H9 (cell line): ENCODE results near the gene RFX1. TPM values are rescaled to one million over a fixed set of nuclear protein-coding genes. Genes with fewer than 3 reads are reported as not detected.

Source experiments
- DNase-seq: peaks from one replicate; pipeline ENCODE4 v3.0.0-alpha.2; 2017
- H2AFZ ChIP-seq: one replicate; pipeline ENCODE4 v1.6.1; 2013; ENCODE audit warnings: mild to moderate bottlenecking, low read length, control low read depth, moderate library complexity
- H2AK5ac ChIP-seq: 2 replicates; pipeline ENCODE4 v1.6.1; 2013; ENCODE audit warnings: low read length, control low read depth, mixed read lengths; ENCODE audit not compliant: insufficient read length
- H2BK120ac ChIP-seq: one replicate; pipeline ENCODE4 v1.6.1; 2013; ENCODE audit warnings: low read depth, mild to moderate bottlenecking, low read length, control low read depth, inconsistent platforms; ENCODE audit not compliant: poor library complexity, severe bottlenecking
- H2BK12ac ChIP-seq: 2 replicates; pipeline ENCODE4 v1.6.1; 2013; ENCODE audit warnings: low read length, control low read depth, mixed read lengths, low read depth; ENCODE audit not compliant: insufficient read length
- H2BK15ac ChIP-seq: 2 replicates; pipeline ENCODE4 v1.6.1; 2013; ENCODE audit warnings: low read depth, low read length, control low read depth
- H2BK20ac ChIP-seq: one replicate; pipeline ENCODE4 v1.6.1; 2013; ENCODE audit warnings: low read depth, mild to moderate bottlenecking, low read length, control low read depth, inconsistent platforms; ENCODE audit not compliant: poor library complexity, severe bottlenecking
- H2BK5ac ChIP-seq: 2 replicates; pipeline ENCODE4 v1.6.1; 2013; ENCODE audit warnings: low read length, control low read depth, mixed read lengths; ENCODE audit not compliant: insufficient read length
- H3K14ac ChIP-seq: 2 replicates; pipeline ENCODE4 v1.6.1; 2013; ENCODE audit warnings: low read length, control low read depth; ENCODE audit not compliant: insufficient read depth
- H3K18ac ChIP-seq: 2 replicates; pipeline ENCODE4 v1.6.1; 2013; ENCODE audit warnings: low read depth, mild to moderate bottlenecking, mixed read lengths, low read length, control low read depth; ENCODE audit not compliant: insufficient read length
- H3K23ac ChIP-seq: 2 replicates; pipeline ENCODE4 v1.6.1; 2013; ENCODE audit warnings: low read length, control low read depth, mixed read lengths, low read depth; ENCODE audit not compliant: insufficient read length
- H3K23me2 ChIP-seq: 2 replicates; pipeline ENCODE4 v1.6.1; 2013; ENCODE audit warnings: low read depth, mild to moderate bottlenecking, mixed read lengths, low read length, control low read depth; ENCODE audit not compliant: insufficient read length, poor library complexity, severe bottlenecking
- H3K27ac ChIP-seq: 2 replicates; pipeline ENCODE4 v1.5.1; 2013; ENCODE audit warnings: low read length, control low read depth, mixed read lengths, low read depth; ENCODE audit not compliant: insufficient read length
- H3K27me3 ChIP-seq: 2 replicates; pipeline ENCODE4 v1.6.1; 2013; ENCODE audit warnings: low read length, control low read depth, inconsistent platforms; ENCODE audit not compliant: insufficient read depth
- H3K4ac ChIP-seq: 2 replicates; pipeline ENCODE4 v1.6.1; 2013; ENCODE audit warnings: low read depth, mild to moderate bottlenecking, control low read depth, inconsistent platforms, low read length, moderate library complexity
- H3K4me1 ChIP-seq: 2 replicates; pipeline ENCODE4 v1.6.1; 2013; ENCODE audit warnings: low read length, control low read depth, inconsistent platforms; ENCODE audit not compliant: insufficient read depth
- H3K4me2 ChIP-seq: 2 replicates; pipeline ENCODE4 v1.6.1; 2013; ENCODE audit warnings: low read length, control low read depth, mixed read lengths; ENCODE audit not compliant: insufficient read length, insufficient read depth
- H3K56ac ChIP-seq: 2 replicates; pipeline ENCODE4 v1.6.1; 2013; ENCODE audit warnings: low read depth, mild to moderate bottlenecking, mixed read lengths, low read length, control low read depth; ENCODE audit not compliant: insufficient read length
- H3K79me1 ChIP-seq: 2 replicates; pipeline ENCODE4 v1.6.1; 2013; ENCODE audit warnings: low read depth, mild to moderate bottlenecking, moderate library complexity, low read length, control low read depth, inconsistent platforms; ENCODE audit not compliant: insufficient read depth, poor library complexity, severe bottlenecking
- H3K79me2 ChIP-seq: 2 replicates; pipeline ENCODE4 v1.6.1; 2013; ENCODE audit warnings: low read length, control low read depth, inconsistent platforms; ENCODE audit not compliant: insufficient read depth
- H3K9ac ChIP-seq: 2 replicates; pipeline ENCODE4 v1.6.1; 2013; ENCODE audit warnings: low read length, control low read depth, mixed read lengths; ENCODE audit not compliant: insufficient read length; ENCODE audit errors: extremely low read depth
- H3K9me3 ChIP-seq: one replicate; pipeline ENCODE4 v1.6.1; 2013; ENCODE audit warnings: low read depth, low read length, inconsistent platforms; ENCODE audit not compliant: control insufficient read depth
- H3T11ph ChIP-seq: one replicate; pipeline ENCODE4 v1.6.1; 2013; ENCODE audit warnings: mild to moderate bottlenecking, low read length, control low read depth, inconsistent platforms
- H4K20me1 ChIP-seq: one replicate; pipeline ENCODE4 v1.6.1; 2013; ENCODE audit not compliant: control insufficient read depth, insufficient read length, insufficient read depth
- H4K5ac ChIP-seq: 2 replicates; pipeline ENCODE4 v1.6.1; 2013; ENCODE audit warnings: low read depth, mild to moderate bottlenecking, mixed read lengths, low read length, control low read depth; ENCODE audit not compliant: insufficient read length
- H4K8ac ChIP-seq: replicated peaks from 2 replicates; pipeline ENCODE4 v1.6.1; 2013; ENCODE audit warnings: low read length, control low read depth, mixed read lengths, low read depth; ENCODE audit not compliant: insufficient read length
- H4K91ac ChIP-seq: 2 replicates; pipeline ENCODE4 v1.6.1; 2013; ENCODE audit warnings: low read depth, mild to moderate bottlenecking, moderate library complexity, mixed read lengths, low read length, control low read depth; ENCODE audit not compliant: insufficient read length
- H3K27ac Mint-ChIP-seq, 3 experiments: 2 replicates in 2 of 3; 3 replicates in 1 of 3; pipeline ENCODE4 v1.8.0; 2020 to 2021; ENCODE audit warnings: mixed read lengths in 3 of 3, mild to moderate bottlenecking in 1 of 3, moderate library complexity in 1 of 3
- H3K27me3 Mint-ChIP-seq: 2 replicates; pipeline ENCODE4 v1.8.0; 2021; ENCODE audit warnings: low read depth, mild to moderate bottlenecking, moderate library complexity, mixed read lengths
- H3K36me3 Mint-ChIP-seq, 3 experiments: 2 replicates in 2 of 3; 3 replicates in 1 of 3; pipeline ENCODE4 v1.8.0; 2020 to 2021; ENCODE audit warnings: low read depth in 3 of 3, mixed read lengths in 3 of 3; ENCODE audit not compliant: insufficient read depth in 1 of 3
- H3K4me1 Mint-ChIP-seq, 2 experiments: 2 replicates each; pipeline ENCODE4 v1.8.0; 2020; ENCODE audit warnings: mixed read lengths in 2 of 2
- H3K4me3 Mint-ChIP-seq, 2 experiments: 2 replicates in 1 of 2; 3 replicates in 1 of 2; pipeline ENCODE4 v1.8.0; 2020 to 2021; ENCODE audit warnings: mild to moderate bottlenecking in 2 of 2, mixed read lengths in 2 of 2, moderate library complexity in 1 of 2
- H3K9me3 Mint-ChIP-seq, 2 experiments: 2 replicates in 1 of 2; 3 replicates in 1 of 2; pipeline ENCODE4 v1.8.0; 2020; ENCODE audit warnings: mild to moderate bottlenecking in 2 of 2, mixed read lengths in 2 of 2, moderate library complexity in 1 of 2
- CTCF ChIP-seq: fragments of 200-600 bp; sonication (generic); conservative IDR thresholded peaks from 3 replicates; pipeline ENCODE4 v1.8.0; 2021; ENCODE audit warnings: antibody characterized with exemption, mild to moderate bottlenecking
- WGBS: extraction: QIAGEN DNeasy Blood & Tissue Kit; methylation state at CpG from one replicate; pipeline ENCODE4 v1.1.7; 2013; ENCODE audit warnings: missing lambda C conversion rate, low lambda C conversion rate, mixed read lengths; ENCODE audit not compliant: insufficient read length; ENCODE audit errors: extremely low coverage; 5-methylcytosine and 5-hydroxymethylcytosine counted together
- total RNA-seq: library from RNA; stranded (reverse); gene quantifications from 2 replicates; pipeline ENCODE4 v1.2.1, GENCODE V29; 2021

Gene RFX1
- total RNA-seq, 1 experiment from 2014 or later, result 21.4 TPM

GRCh38 chr19:13965377-13965896, 40.7 kb downstream of the RFX1 start:
- no peak for TF ChIP-seq CTCF
- Mint-ChIP-seq H3K36me3 (peaks cover 17 to 49% (median 32%) of the 10 kb centered on the region in 3 experiments; a peak in 6 of 7 replicates), H3K27ac (no peak overlapping the region)

More at GRCh38 chr19:13965377-13965896, 40.7 kb downstream of the RFX1 start:
- peak; percentile 17 for DNase-seq
- WGBS, result no CpG with 5 or more reads among the region's 24 CpGs
- Histone ChIP-seq H3K27me3 (no peaks in the 10 kb centered on the region), H4K20me1 (no peaks in the 10 kb centered on the region), H3K27ac (no peak overlapping the region), H3K4me2 (no peak overlapping the region), H2BK15ac (no peak overlapping the region), H2BK20ac (no peak overlapping the region), H3K9me3 (no peaks in the 10 kb centered on the region), H3K4me1 (no peaks in the 10 kb centered on the region), H3K23me2 (no peaks in the 10 kb centered on the region), H3K79me1 (no peaks in the 10 kb centered on the region), H2AFZ (no peak overlapping the region), H2AK5ac (no peak overlapping the region), H3K9ac (no peak overlapping the region), H3T11ph (no peak overlapping the region), H2BK120ac (no peak overlapping the region), H3K79me2 (no peaks in the 10 kb centered on the region), H3K23ac (no peak overlapping the region), H2BK5ac (no peak overlapping the region), H4K91ac (no peak overlapping the region), H4K8ac (no peak overlapping the region), H3K4ac (no peak overlapping the region), H2BK12ac (no peak overlapping the region), H3K18ac (no peak overlapping the region), H3K14ac (no peak overlapping the region), H3K56ac (no peak overlapping the region), H4K5ac (no peak overlapping the region)
- Mint-ChIP-seq H3K4me3 (no peak overlapping the region), H3K27me3 (no peaks in the 10 kb centered on the region), H3K9me3 (no peaks in the 10 kb centered on the region), H3K4me1 (peaks cover 4 to 6% of the 10 kb centered on the region in 2 experiments; a peak in 3 of 4 replicates)
